GM12801 (cell line): ENCODE data around the gene ADARB2.

Experiments used
- TF ChIP-seq, protein P1 (sequence below): IDR thresholded peaks from one replicate; pipeline ENCODE4 v1.5.1; 2011; ENCODE audit warnings: control low read depth; ENCODE audit not compliant: insufficient read length; ENCODE audit errors: extremely low read depth

ADARB2 gene

DNA sequence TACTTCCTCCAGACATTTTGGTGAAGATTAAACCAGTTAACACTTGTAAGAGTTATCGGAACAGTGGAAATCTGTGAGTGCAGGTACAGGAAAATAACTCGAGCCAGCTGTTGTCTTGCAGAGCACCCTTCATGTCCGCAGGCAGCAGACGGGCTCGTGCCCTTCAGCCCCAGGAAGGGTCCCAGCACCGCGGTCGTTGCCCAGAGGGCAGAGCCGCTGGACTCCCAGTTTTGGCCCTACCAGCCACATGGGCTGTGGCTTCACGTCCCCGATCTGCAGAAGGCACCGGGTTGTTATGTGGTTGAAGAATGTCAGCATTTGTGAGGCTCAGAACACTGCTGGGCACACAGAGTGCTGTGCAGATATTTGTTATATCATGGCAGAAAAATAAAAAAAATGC, 7.2 kb upstream of the ADARB2 start:
- TF ChIP-seq, protein P1, sequence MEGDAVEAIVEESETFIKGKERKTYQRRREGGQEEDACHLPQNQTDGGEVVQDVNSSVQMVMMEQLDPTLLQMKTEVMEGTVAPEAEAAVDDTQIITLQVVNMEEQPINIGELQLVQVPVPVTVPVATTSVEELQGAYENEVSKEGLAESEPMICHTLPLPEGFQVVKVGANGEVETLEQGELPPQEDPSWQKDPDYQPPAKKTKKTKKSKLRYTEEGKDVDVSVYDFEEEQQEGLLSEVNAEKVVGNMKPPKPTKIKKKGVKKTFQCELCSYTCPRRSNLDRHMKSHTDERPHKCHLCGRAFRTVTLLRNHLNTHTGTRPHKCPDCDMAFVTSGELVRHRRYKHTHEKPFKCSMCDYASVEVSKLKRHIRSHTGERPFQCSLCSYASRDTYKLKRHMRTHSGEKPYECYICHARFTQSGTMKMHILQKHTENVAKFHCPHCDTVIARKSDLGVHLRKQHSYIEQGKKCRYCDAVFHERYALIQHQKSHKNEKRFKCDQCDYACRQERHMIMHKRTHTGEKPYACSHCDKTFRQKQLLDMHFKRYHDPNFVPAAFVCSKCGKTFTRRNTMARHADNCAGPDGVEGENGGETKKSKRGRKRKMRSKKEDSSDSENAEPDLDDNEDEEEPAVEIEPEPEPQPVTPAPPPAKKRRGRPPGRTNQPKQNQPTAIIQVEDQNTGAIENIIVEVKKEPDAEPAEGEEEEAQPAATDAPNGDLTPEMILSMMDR, result no peak

DNA sequence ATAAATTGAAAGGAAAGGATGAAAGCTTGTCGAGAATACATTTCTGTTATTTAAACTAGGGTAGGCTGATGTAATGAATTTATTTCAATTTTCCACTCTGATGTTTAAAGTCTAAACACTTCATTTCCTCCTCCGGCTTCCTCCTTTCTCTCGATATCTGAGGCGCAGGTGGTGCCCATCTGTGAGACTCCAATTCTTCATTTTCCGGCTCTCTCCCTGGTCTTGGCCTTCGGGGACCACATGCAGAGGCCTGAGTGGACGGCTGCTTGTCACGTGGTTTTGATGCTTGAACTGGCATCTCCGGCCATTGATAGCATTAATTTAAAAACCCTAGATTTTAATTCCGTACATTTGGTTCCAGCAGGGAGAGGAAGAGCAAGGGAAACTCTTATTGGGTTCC, 5.8 kb upstream of the ADARB2 start:
- TF ChIP-seq, protein P1, result no peak

DNA sequence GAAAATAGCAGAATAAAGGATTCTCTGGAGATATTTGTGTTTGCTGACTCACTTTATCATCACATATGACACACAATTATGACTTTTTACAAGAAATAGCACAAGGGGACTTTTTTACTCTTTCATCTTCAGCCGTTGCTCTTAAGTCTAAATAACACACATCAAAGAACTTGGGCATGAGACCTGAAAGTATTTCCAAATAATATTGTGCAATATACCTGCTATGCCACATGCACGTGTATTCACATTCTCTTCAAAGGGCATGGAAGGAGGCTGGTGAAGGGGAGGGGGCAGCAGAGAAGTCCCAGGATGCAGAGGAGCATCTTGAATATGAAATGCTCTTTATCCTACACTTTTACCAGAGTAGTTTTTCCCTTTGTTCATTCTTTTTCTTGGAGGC, 4.1 kb upstream of the ADARB2 start:
- TF ChIP-seq, protein P1, result no peak

DNA sequence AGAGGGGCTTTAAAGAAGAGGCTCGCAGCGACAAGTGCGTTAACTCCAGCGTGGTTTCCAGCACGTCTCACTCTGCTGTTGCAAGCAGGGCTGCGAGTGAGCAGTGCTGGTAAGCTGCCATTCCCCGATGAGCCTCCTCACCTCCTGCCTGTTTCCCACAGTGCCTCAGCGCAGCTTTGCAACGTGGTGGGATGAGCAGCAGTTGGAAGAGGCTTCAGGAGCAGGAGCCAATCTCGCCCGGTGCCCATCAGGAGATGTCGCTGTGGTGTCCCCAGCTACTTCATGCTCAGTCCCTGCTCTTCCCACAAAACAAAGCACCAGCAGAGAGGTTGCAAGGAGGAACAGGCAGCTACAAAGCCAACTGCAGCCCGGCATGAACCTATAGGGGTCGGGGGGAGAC, 2.4 kb upstream of the ADARB2 start:
- TF ChIP-seq, protein P1, result no peak

DNA sequence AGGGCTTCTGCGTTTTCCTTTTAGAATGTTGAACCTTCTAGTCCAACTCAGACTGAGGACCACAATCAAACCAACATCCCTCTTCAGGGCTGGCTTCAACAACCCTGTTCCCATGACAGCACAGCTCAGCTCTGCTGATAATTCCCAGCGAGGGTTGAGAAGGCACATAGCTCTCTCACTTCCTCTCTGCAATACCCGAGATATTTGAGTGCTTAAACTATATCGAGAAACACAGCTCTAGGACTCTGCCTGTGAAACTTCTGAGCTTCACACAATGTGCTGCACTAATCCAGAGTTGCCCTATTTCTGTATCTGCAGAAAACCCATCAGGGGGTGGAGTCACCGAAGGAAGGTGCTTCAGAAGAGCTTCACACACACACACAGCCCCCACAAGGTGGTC, 1.6 kb upstream of the ADARB2 start:
- TF ChIP-seq, protein P1, result no peak

DNA sequence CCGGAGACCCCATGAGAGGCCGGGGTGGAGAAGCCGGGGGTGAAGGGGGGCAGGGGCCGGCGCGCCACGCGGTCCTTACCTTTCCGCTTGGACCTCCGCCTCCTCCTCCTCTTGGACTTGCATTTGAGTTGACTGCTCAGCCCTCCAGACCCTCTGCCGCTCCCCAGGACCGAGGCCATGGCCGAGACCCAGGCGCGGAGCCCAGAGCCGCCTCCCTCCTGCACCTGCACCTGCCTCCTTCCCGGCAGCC, 428 bp downstream of the ADARB2 start:
- TF ChIP-seq, protein P1, result no peak

GRCh38 chr10:1736144-1736971, 967 bp downstream of the ADARB2 start:
- TF ChIP-seq, protein P1, result no peak
